Fibroblast of villous mesenchyme (primary cell): ENCODE measurements around the gene CXADR. TPM values are rescaled to one million over a fixed set of nuclear protein-coding genes. Genes with fewer than 3 reads are reported as not detected.

Experiments
- DNase-seq: peaks from one replicate; pipeline ENCODE4 v3.0.0-alpha.2; 2010; ENCODE audit warnings: low read depth
- H3K4me3 ChIP-seq: 2 replicates; pipeline ENCODE4 v1.5.1; 2011; ENCODE audit warnings: low read depth, mild to moderate bottlenecking, low read length
- small RNA-seq: library from RNA; depleted of rRNA; stranded (forward); fragments of <200 nt; gene quantifications from one replicate; pipeline ENCODE3, GENCODE V24; 2012
- total RNA-seq: library from RNA; depleted of rRNA; stranded (reverse); fragments of >200 nt; gene quantifications from 2 replicates; pipeline ENCODE4 v1.2.3, GENCODE V29; 2012
- TF ChIP-seq, protein P1 (sequence below): IDR thresholded peaks from 2 replicates; pipeline ENCODE4 v1.5.1; 2012; ENCODE audit warnings: low read depth, mild to moderate bottlenecking, low read length; ENCODE audit not compliant: insufficient read depth

The CXADR gene
- total RNA-seq, 1 donor, result 0.86 TPM

DNA sequence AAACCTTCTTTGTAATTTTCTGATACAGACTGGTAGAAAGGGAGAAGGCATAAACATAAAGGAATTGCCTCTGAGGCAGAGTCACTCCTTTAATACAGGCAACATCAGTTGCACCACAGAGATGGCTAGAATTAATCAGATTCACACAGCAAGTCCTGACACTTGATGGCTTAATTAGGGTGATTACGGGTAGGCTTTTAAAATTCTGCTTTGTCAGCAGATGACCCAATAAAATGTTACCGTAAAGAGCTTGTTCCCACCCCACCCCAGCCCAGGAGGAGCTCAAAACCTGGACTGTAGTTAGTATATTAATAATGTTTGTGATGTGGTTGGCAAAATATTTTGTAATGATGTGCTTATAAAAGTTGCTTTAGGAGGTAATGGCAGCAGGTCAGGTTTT, 109.2 kb downstream of the CXADR start:
- TF ChIP-seq, protein P1, sequence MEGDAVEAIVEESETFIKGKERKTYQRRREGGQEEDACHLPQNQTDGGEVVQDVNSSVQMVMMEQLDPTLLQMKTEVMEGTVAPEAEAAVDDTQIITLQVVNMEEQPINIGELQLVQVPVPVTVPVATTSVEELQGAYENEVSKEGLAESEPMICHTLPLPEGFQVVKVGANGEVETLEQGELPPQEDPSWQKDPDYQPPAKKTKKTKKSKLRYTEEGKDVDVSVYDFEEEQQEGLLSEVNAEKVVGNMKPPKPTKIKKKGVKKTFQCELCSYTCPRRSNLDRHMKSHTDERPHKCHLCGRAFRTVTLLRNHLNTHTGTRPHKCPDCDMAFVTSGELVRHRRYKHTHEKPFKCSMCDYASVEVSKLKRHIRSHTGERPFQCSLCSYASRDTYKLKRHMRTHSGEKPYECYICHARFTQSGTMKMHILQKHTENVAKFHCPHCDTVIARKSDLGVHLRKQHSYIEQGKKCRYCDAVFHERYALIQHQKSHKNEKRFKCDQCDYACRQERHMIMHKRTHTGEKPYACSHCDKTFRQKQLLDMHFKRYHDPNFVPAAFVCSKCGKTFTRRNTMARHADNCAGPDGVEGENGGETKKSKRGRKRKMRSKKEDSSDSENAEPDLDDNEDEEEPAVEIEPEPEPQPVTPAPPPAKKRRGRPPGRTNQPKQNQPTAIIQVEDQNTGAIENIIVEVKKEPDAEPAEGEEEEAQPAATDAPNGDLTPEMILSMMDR, result no peak
- DNase-seq, result no peak
- H3K4me3 ChIP-seq, result no peak overlapping the region

DNA sequence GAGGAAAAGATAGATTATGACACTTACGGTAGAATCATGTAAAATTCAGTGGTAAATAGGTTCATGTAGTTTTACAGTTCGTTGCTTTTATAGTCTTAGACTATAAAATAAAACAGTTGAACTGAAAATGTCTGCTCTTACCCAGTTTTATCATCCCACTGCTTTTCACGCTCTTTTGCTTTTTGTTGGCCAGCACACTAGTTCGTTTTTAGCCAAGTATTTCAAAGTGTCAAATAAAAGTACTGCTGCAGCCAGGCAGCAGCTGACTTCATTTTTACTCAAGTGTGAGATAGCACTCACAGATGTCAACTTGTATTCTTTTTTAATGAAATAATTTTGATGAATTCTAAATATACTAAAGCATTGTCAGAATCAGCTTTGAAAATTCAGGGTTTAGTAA, 118.4 kb downstream of the CXADR start:
- no peak overlapping the region for H3K4me3 ChIP-seq
- TF ChIP-seq, protein P1, result no peak
- DNase-seq, result no peak

GRCh38 chr21:17636711-17637110, 123.9 kb downstream of the CXADR start:
- TF ChIP-seq, protein P1, result no peak
- H3K4me3 ChIP-seq, result no peak overlapping the region
- DNase-seq, result no peak

GRCh38 chr21:17640821-17641220, 128.0 kb downstream of the CXADR start:
- no peak overlapping the region for H3K4me3 ChIP-seq
- TF ChIP-seq, protein P1, result no peak
- no peak for DNase-seq

Small RNAs within 50 kb of the gene (small RNA-seq; reads per million reads assigned to genes)
- gene RF00019 (not detected), gene RN7SL163P (not detected), gene RPL39P40 (not detected)

Other genes with a start within 250 kb of the CXADR start
- 23.5 and 42.3 TPM in 2 replicates for gene BTG3, start 99.9 kb downstream of the CXADR start, total RNA-seq